HepG2 (cell line): Measurements from ENCODE around the gene FANCE. TPM values are rescaled to one million over a fixed set of nuclear protein-coding genes. Genes with fewer than 3 reads are reported as not detected.

Experiments
- CEBPZ ChIP-seq: IDR thresholded peaks from 2 replicates; pipeline ENCODE4 v1.6.1; 2012; ENCODE audit warnings: low read length, improper control_type of control experiment
- DRAP1 ChIP-seq: IDR thresholded peaks from 2 replicates; pipeline ENCODE4 v1.6.1; 2016; ENCODE audit warnings: missing genetic modification reagents, missing compliant biosample characterization
- HBP1 ChIP-seq: IDR thresholded peaks from 2 replicates; pipeline ENCODE4 v1.6.1; 2016; ENCODE audit warnings: low read depth, control low read depth
- HMGXB4 ChIP-seq, 2 experiments: sonication (generic) in 1 of 2; formaldehyde crosslinking in 1 of 2; IDR thresholded peaks; 2 replicates each; pipeline versions ENCODE4 v1.4.0 to v1.6.1; 2018 to 2020; ENCODE audit warnings: missing genetic modification reagents in 2 of 2, borderline replicate concordance in 1 of 2, low read depth in 1 of 2, mild to moderate bottlenecking in 1 of 2, missing biosample characterization in 1 of 2
- MTA3 ChIP-seq: sonication (generic); formaldehyde crosslinking; IDR thresholded peaks from 2 replicates; pipeline ENCODE4 v1.4.0; 2020; ENCODE audit warnings: missing genetic modification reagents
- PLSCR1 ChIP-seq: sonication (generic); formaldehyde crosslinking; IDR thresholded peaks from 2 replicates; pipeline ENCODE4 v1.5.0; 2020; ENCODE audit warnings: missing genetic modification reagents, mild to moderate bottlenecking, borderline replicate concordance
- PREB ChIP-seq: sonication (generic); formaldehyde crosslinking; IDR thresholded peaks from 2 replicates; pipeline ENCODE4 v1.4.0; 2020; ENCODE audit warnings: missing genetic modification reagents
- SAP130 ChIP-seq: IDR thresholded peaks from 2 replicates; pipeline ENCODE4 v1.6.1; 2016; ENCODE audit warnings: low read depth
- SOX13 ChIP-seq, 3 experiments: fragments of 450-650 bp in 1 of 3; sonication (generic) in 1 of 3; formaldehyde crosslinking in 1 of 3; IDR thresholded peaks in 2 of 3; conservative IDR thresholded peaks in 1 of 3; 2 replicates each; pipeline versions ENCODE4 v1.5.0 to v1.6.1; 2016 to 2020; ENCODE audit warnings: antibody characterized with exemption in 1 of 3, mild to moderate bottlenecking in 1 of 3, missing compliant biosample characterization in 1 of 3, missing genetic modification reagents in 1 of 3, moderate library complexity in 1 of 3
- TEAD3 ChIP-seq: optimal IDR thresholded peaks from 2 replicates; pipeline ENCODE3; 2016; ENCODE audit warnings: borderline replicate concordance
- ZNF18 ChIP-seq: sonication (generic); formaldehyde crosslinking; IDR thresholded peaks from 2 replicates; pipeline ENCODE4 v1.8.0; 2022; ENCODE audit warnings: mild to moderate bottlenecking, missing genetic modification reagents; ENCODE audit not compliant: insufficient replicate concordance
- ZNF224 ChIP-seq: sonication (generic); formaldehyde crosslinking; IDR thresholded peaks from 2 replicates; pipeline ENCODE4 v1.5.0; 2020; ENCODE audit warnings: mild to moderate bottlenecking, missing genetic modification reagents
- ZNF337 ChIP-seq: sonication (generic); formaldehyde crosslinking; IDR thresholded peaks from 2 replicates; pipeline ENCODE4 v1.5.1; 2020; ENCODE audit warnings: missing genetic modification reagents, low read depth, mild to moderate bottlenecking, borderline replicate concordance
- ZNF572 ChIP-seq: sonication (generic); formaldehyde crosslinking; IDR thresholded peaks from 2 replicates; pipeline ENCODE4 v1.5.1; 2020; ENCODE audit warnings: mild to moderate bottlenecking, missing genetic modification reagents
- ZNF580 ChIP-seq: IDR thresholded peaks from 2 replicates; pipeline ENCODE4 v1.6.1; 2016; ENCODE audit warnings: low read depth, borderline replicate concordance
- polyA plus RNA-seq, 8 experiments: library from polyadenylated mRNA; depleted of rRNA in 3 of 8; stranded (reverse) in 7 of 8; unstranded in 1 of 8; fragments of >200 nt; fragmentation: Illumina TruSeq in 4 of 8; extraction: Trizol in 4 of 8; gene quantifications; 2 replicates each; pipeline versions ENCODE4 v1.2.1 to v1.2.3, GENCODE V29; 2011 to 2016; ENCODE audit warnings: low read depth in 4 of 8, missing spikeins in 1 of 8, mixed read lengths in 1 of 8; ENCODE audit not compliant: insufficient read depth in 1 of 8
- total RNA-seq, 5 experiments: library from RNA; depleted of rRNA; stranded (reverse); fragments of >200 nt; fragmentation: Illumina TruSeq; extraction: Trizol; gene quantifications; 2 replicates each; pipeline ENCODE4 v1.2.3, GENCODE V29; 2016; ENCODE audit warnings: low read depth in 1 of 5

The FANCE gene
- total and polyA plus RNA-seq, 2 of the 13 experiments (the other 11 are each of a cell fraction or from before 2014, with no cell fraction given), result 7.1 to 11.2 TPM

- TF ChIP-seq PLSCR1 (CRISPR knock-in tag), result no peak
- TF ChIP-seq SOX13 (IDR thresholded peaks at IDR 0.05), result no peak
- peak in 1 of 2 experiments; percentile 68; a peak in 2 of 4 replicates for TF ChIP-seq SOX13 (CRISPR knock-in tag; conservative IDR thresholded peaks at IDR 0.05 in 1 of 2, IDR thresholded peaks at IDR 0.05 in 1 of 2)
- TF ChIP-seq ZNF224 (CRISPR knock-in tag), result no peak
- no peak for TF ChIP-seq PREB (CRISPR knock-in tag)
- TF ChIP-seq MTA3 (CRISPR knock-in tag), result no peak
- no peak for TF ChIP-seq HMGXB4 (CRISPR knock-in tag; IDR thresholded peaks at IDR 0.05; ENCODE audit: borderline replicate concordance in 1 of 2, low read depth in 1 of 2)
- TF ChIP-seq TEAD3 (CRISPR knock-in tag), result peak; percentile 54
- no peak for TF ChIP-seq DRAP1
- TF ChIP-seq SAP130 (CRISPR knock-in tag), result peak; percentile 60; the same call in 1 of the 2 replicates
- TF ChIP-seq CEBPZ, result no peak
- no peak for TF ChIP-seq ZNF18 (CRISPR knock-in tag)
- TF ChIP-seq HBP1 (CRISPR knock-in tag), result peak; percentile 83; the same call in 1 of the 2 replicates
- TF ChIP-seq ZNF572 (CRISPR knock-in tag), result no peak
- TF ChIP-seq ZNF337, result no peak
- 0 out of 2 replicates have a peak, but pooled peaks have one; percentile 53 for TF ChIP-seq ZNF580 (CRISPR knock-in tag)
These were observed 23.6 kb upstream of the FANCE start (continued) for GRCh38 chr6:35428421-35429149.
